Measurements from ENCODE around the gene CLPTM1L.

GRCh38 chr5:1298067-1298551 lies 46.8 kb downstream of the CLPTM1L start:
- TF ChIP-seq POLR2A (IDR thresholded peaks at IDR 0.05) (no peak), CTCF (IDR thresholded peaks at IDR 0.05) (no peak), EP300 (IDR thresholded peaks at IDR 0.05) (no peak)

Data from stomach (tissue), 4 donors.